GM10847 (cell line): ENCODE measurements around the gene PDE4B.

Source experiments
- POLR2A ChIP-seq: IDR thresholded peaks from 2 replicates; pipeline ENCODE4 v1.6.1; 2011; ENCODE audit not compliant: insufficient read length; ENCODE audit errors: extremely low read depth

Gene PDE4B

DNA sequence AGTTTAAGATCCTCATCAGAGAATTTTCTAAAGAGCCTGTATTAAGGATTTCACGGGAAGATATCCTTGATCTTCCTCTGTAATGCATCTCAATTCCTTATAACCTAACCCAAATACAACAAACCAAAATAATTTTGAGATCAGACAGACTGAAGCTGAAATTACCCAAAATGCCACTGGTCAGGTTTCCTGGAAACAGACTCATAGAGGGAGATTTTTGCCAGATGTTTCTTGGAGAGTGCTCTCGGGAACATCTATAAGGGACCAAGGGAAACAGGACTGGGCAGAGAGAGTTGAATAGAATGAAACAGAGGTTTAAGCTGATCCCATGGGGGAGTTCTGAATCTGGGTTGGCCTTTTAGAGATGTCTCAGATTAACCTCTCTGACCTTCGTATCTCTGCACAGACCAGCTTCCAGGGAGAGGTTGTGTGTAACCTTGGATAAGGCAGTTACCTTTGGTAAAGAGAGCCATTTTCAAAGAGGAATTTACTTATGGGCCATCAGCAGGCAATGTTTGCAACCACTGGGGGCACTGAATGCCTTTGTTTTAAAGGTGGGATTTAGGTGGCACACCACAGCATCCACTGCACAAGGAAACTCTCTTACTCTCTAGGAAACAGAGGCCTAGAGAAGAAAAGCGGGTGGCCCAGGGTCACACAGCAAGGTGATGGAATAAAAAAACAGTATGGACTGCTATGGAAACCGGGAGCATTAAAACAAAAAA, 610.5 kb downstream of the PDE4B start:
- TF ChIP-seq POLR2A, result no peak

DNA sequence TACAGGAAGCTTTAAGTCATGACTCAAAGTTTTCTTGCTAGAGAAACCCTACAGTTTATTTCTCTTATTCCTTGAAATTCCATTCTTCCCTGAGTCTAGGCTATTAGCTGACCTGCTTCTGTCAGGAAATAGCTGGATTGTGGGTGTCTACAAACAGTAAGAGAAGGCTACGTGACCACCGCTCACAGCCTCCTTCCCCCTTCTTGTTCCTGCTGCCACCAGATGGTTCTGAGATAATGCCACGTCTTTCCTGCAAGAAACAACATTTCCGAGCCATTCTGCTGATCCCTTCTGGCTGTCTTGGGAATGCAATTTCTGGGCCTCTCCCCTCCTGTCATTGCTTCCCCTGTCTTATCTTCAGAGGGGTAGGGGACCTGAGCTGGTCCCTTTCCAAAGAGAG, 612.4 kb downstream of the PDE4B start:
- no peak for TF ChIP-seq POLR2A

GRCh38 chr1:66412704-66413103, 620.0 kb downstream of the PDE4B start:
- TF ChIP-seq POLR2A, result no peak

DNA sequence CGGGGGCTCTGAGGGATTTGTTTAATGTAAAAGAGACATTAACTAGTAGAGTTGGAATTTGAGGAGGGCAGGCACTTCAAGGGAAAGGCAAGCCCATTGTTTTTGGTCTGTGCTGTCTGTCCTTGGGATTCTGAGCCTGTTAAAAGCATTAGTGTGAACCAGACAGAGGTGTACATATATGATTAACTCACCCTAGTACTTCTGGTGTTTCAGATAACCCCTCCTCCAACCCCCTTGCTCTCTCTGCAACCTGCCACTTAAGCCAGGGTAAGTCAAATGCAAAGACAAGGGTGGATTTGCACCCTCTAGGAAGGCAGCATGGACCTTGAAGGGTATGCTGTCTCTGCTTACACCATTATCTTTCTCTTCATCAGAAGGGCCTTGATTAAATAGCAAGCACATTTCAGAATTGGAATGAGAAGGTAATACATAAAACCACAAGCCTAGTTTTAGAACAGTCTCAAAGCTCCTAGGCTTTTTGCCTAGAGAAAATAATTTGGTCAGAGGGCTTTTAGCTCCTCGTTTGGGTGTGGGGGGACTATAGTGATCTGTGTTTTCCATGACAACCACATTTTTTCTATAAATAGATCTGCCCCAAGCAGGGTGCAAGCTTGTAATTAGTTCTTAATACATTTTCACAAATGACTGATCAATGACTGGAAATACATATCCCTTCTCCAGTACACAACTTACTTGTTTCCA, 620.6 kb downstream of the PDE4B start:
- no peak for TF ChIP-seq POLR2A

DNA sequence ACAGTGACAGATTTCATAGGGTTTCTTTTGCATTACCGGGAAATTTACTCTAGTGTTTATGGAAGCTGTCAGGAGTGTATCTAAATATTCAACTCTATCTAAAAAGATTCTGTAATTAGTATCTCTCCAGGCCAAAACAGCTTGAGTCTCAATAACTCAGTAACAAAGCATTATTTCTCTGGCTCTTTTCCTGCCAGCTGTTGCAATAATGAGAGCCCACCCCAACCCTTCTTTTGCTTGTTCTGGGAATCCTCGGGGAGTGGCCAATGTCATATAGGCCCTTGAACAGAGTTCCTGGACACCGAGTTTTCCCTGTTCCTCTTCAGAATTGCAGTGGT, 621.1 kb downstream of the PDE4B start:
- TF ChIP-seq POLR2A, result no peak

- TF ChIP-seq POLR2A, result no peak
Measured at GRCh38 chr1:66415281-66415680, 622.6 kb downstream of the PDE4B start.

DNA sequence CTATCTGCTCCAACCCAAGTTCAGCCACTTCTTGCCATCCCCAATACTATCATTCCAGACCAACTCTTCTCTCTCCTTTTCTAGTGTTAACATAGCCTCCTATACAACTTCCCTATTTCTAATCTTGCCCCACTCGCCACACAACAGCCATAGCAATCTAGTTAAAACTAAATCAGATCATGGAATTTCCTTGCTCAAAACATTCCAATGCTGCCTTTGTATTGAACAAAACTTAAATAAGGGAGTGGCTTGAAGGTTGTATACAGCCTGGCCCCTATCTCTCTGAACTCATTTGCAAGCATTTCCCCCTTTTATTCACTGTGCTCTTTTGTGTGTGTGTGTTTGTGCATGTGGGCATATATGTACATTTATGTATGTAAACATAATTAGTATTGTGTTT, 623.2 kb downstream of the PDE4B start:
- no peak for TF ChIP-seq POLR2A

GRCh38 chr1:66416295-66416694, 623.6 kb downstream of the PDE4B start:
- no peak for TF ChIP-seq POLR2A

DNA sequence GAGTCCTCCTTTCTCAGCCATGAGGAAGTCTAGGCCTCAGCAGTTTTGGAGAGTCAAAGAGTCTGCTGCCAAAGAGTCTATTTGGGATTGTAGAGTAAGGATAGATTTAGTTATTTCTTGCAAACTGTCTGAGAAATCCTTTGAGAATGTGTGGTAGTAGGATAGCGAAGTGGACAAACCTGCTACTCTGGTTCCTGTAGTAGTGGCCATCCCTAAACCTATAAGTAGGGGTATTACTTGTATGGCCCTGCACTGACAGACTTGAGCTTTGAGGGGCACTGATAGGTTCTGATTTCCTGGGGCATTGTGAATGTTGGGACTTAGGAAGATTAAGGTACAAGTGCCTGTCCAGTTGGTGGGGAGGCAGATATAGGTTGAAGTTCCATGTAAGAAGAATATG, 625.3 kb downstream of the PDE4B start:
- no peak for TF ChIP-seq POLR2A

- TF ChIP-seq POLR2A, result no peak
Measured at GRCh38 chr1:66422804-66423203, 630.1 kb downstream of the PDE4B start.
